Measurements from ENCODE around the gene SCN9A. TPM values are rescaled to one million over a fixed set of nuclear protein-coding genes. Genes with fewer than 3 reads are reported as not detected.
"Not testable (repeated sequence)": the region's sequence is repeated elsewhere in the genome, so short reads cannot be mapped to it uniquely, and the experiment has no call there.

SCN9A gene
- total and polyA plus RNA-seq, 5 donors from 2014 or later: 0.57 TPM; not detected in 4

DNA sequence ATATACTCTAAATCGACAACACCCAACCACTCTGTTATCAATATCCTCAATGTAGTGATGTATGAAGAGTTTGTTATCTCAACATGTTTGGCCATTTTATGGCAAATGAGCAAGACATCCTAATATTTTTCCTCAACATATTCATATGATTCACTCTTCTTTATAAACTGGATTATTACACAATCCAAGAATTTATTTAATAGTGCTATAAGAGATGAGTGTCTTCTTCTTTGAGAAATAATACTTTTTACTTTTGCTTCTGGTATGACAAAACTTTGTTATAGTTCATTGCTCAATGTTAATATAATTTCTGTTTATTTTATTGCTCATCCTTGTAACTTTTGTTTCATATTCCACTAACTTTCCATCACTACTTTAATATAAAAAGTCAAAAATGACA, 44.3 kb downstream of the SCN9A start:
- Mint-ChIP-seq H3K27ac (no peak overlapping the region), H3K36me3 (no peaks in the 10 kb centered on the region), H3K4me3 (no peak overlapping the region), H3K9me3 (peaks cover 0 to 1% (median 0%) of the 10 kb centered on the region in 7 donors), H3K4me1 (no peaks in the 10 kb centered on the region), H3K27me3 (no peaks in the 10 kb centered on the region)
- H3K4me3 ChIP-seq (ENCODE audit: low read depth, low read length): no peak overlapping the region
- H3K27me3 ChIP-seq (ENCODE audit: control insufficient read depth, insufficient read depth, low read length): no peaks in the 10 kb centered on the region
- DNase-seq (no peak), ATAC-seq (ENCODE audit: low read depth in 2 of 2) (no peak)
- H3K27ac ChIP-seq (ENCODE audit: insufficient read depth, low read length, poor library complexity, severe bottlenecking): no peak overlapping the region
- no peaks in the 10 kb centered on the region for H3K9me3 ChIP-seq (ENCODE audit: control insufficient read depth in 2 of 2, low read length in 2 of 2)
- H3K36me3 ChIP-seq (ENCODE audit: control insufficient read depth, insufficient read depth, low read length): no peaks in the 10 kb centered on the region
- H3K4me1 ChIP-seq (ENCODE audit: control insufficient read depth, insufficient read depth, low read length, poor library complexity, severe bottlenecking): no peaks in the 10 kb centered on the region

DNA sequence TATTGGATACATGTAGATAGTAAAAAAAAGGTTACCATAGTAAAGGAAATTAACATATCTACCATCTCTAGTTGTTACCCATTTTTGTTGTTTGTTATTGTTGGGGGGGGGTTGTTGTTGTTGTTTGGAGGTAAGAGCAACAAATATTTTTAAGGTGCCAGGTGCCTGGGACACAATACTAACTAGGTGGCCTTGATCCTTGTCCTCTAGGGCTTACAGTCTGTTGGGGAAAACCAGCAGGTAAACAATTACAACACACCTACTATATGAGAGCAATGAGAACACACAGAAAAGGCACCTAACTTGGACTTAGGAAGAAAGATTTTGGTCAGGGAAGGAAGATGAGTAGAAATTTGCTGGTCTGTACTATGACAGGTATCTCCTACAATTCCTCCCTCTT, 46.3 kb downstream of the SCN9A start:
- no peak overlapping the region for H3K4me3 Mint-ChIP-seq
- H3K27ac Mint-ChIP-seq: no peak overlapping the region

DNA sequence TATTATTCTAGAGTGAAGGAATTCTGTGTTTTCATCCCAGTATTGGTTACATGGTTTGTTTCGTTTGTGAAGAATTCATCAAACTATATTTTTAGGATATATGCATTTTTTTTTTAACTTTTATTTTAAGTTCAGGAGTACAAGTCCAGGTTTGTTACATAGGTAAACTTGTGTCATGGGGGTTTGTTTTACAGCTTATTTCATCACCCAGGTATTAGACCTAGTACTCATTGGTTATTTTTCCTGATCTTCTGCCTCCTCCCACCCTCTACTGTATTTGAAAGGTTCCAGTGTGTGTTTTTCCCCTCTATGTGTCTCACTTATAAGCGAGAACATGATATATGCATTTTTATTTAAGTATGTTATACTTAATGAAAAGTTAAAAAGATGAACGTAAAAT, 47.6 kb downstream of the SCN9A start:
- no peak overlapping the region for H3K4me3 ChIP-seq (ENCODE audit: low read depth, low read length)
- H3K27ac Mint-ChIP-seq: no peak overlapping the region
- no peaks in the 10 kb centered on the region for H3K27me3 ChIP-seq (ENCODE audit: control insufficient read depth, insufficient read depth, low read length)
- no peak overlapping the region for H3K4me3 Mint-ChIP-seq
- H3K27ac ChIP-seq (ENCODE audit: insufficient read depth, low read length, poor library complexity, severe bottlenecking): no peak overlapping the region
- no peaks in the 10 kb centered on the region for H3K36me3 ChIP-seq (ENCODE audit: control insufficient read depth, insufficient read depth, low read length)
- no peaks in the 10 kb centered on the region for H3K4me1 ChIP-seq (ENCODE audit: control insufficient read depth, insufficient read depth, low read length, poor library complexity, severe bottlenecking)
- H3K9me3 ChIP-seq (ENCODE audit: control insufficient read depth in 2 of 2, low read length in 2 of 2): no peaks in the 10 kb centered on the region
- no peaks in the 10 kb centered on the region for H3K4me1 Mint-ChIP-seq
- H3K9me3 Mint-ChIP-seq: peaks cover 0 to 1% (median 0%) of the 10 kb centered on the region in 7 donors
- ATAC-seq (ENCODE audit: low read depth in 2 of 2) (no peak), DNase-seq (no peak)
- H3K27me3 Mint-ChIP-seq: no peaks in the 10 kb centered on the region
- H3K36me3 Mint-ChIP-seq: no peaks in the 10 kb centered on the region

More for the DNA sequence above, 46.3 kb downstream of the SCN9A start:
- H3K27ac ChIP-seq (ENCODE audit: insufficient read depth, low read length, poor library complexity, severe bottlenecking): no peak overlapping the region
- DNase-seq (no peak), ATAC-seq (ENCODE audit: low read depth in 2 of 2) (no peak)
- H3K9me3 ChIP-seq (ENCODE audit: control insufficient read depth in 2 of 2, low read length in 2 of 2): no peaks in the 10 kb centered on the region
- no peaks in the 10 kb centered on the region for H3K27me3 Mint-ChIP-seq
- H3K36me3 Mint-ChIP-seq: no peaks in the 10 kb centered on the region
- H3K4me1 ChIP-seq (ENCODE audit: control insufficient read depth, insufficient read depth, low read length, poor library complexity, severe bottlenecking): no peaks in the 10 kb centered on the region
- H3K36me3 ChIP-seq (ENCODE audit: control insufficient read depth, insufficient read depth, low read length): no peaks in the 10 kb centered on the region
- H3K27me3 ChIP-seq (ENCODE audit: control insufficient read depth, insufficient read depth, low read length): no peaks in the 10 kb centered on the region
- H3K9me3 Mint-ChIP-seq: peaks cover 0 to 1% (median 0%) of the 10 kb centered on the region in 7 donors
- H3K4me1 Mint-ChIP-seq: no peaks in the 10 kb centered on the region
- H3K4me3 ChIP-seq (ENCODE audit: low read depth, low read length): no peak overlapping the region

DNA sequence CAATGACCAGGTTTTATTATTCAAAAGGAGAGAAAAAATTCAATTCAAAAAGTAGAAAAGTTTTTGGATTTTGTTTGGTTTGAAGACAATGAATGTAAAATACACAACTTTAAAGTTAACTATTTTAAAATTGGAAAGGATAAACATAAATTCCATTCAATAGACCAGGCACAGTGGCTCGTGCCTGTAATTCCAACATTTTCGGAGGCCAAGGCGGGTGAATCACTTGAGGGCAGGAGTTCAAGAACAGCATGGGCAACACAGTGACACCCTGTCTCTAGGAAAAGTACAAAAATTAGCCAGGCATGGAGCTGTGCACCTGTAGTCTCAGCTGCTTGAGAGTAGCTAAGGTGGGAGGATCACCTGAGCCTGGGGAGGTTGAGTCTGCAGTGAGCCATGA, 54.7 kb downstream of the SCN9A start:
- Histone ChIP-seq H3K4me1 (ENCODE audit: control insufficient read depth, insufficient read depth, low read length, poor library complexity, severe bottlenecking) (no peaks in the 10 kb centered on the region), H3K36me3 (ENCODE audit: control insufficient read depth, insufficient read depth, low read length) (no peaks in the 10 kb centered on the region), H3K9me3 (ENCODE audit: control insufficient read depth in 2 of 2, low read length in 2 of 2) (no peaks in the 10 kb centered on the region), H3K27ac (ENCODE audit: insufficient read depth, low read length, poor library complexity, severe bottlenecking) (no peak overlapping the region), H3K4me3 (ENCODE audit: low read depth, low read length) (no peak overlapping the region), H3K27me3 (ENCODE audit: control insufficient read depth, insufficient read depth, low read length) (no peaks in the 10 kb centered on the region)
- ATAC-seq (ENCODE audit: low read depth in 2 of 2): no peak
- Mint-ChIP-seq H3K27me3 (no peaks in the 10 kb centered on the region), H3K9me3 (peaks cover 0 to 5% (median 0%) of the 10 kb centered on the region in 7 donors), H3K4me3 (no peak overlapping the region), H3K36me3 (no peaks in the 10 kb centered on the region), H3K4me1 (no peaks in the 10 kb centered on the region), H3K27ac (no peak overlapping the region)
- no peak for DNase-seq

DNA sequence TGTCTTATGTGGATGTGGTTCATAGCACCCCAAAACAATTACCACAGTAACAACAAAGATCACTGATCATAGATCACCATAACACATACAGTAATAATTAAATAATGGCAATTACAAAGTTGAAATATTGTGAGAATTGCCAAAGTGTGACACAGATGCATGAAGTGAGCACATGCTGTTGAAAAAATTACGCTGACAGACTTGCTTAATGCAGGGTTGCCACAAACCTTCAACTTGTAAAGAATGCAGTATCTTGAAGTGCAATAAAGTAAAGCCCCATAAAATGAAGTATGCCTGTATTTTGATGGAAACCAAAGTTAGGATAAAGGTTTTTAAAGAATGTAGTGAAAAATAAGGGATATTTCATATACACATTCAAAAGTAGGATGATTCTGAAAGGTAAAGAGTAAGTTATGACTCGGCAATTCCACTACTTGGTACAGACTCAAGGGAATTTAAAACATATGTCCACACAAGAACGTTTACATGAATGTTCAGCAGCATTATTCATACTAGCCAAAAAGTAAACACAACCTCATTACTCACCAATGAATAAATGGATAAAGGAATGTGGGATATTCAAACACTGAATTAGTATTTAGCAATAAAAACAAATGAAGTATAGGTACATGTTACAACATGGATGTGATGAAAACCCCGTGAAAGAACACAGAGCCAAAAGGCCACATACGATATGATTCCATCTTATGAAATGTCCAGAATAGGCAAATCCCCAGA, 61.6 kb downstream of the SCN9A start:
- no peak for ATAC-seq (ENCODE audit: low read depth in 2 of 2)

DNA sequence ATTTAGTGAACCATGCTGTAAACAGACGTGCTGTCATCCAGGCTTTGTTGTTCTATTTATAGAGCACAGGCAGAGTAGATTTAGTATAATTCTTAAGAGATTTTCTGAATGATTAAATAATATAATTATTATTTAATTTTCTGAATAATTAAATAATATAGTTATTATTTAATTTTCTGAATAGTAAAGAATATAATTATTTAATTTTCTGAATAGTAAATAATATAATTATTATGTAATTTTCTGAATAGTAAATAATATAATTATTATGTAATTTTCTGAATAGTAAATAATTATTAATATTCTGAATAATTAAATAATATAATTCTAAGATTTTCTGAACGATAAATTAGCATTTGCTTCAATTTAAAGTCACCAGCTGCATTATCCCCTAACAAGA, 62.9 kb downstream of the SCN9A start:
- not testable (repeated sequence) for H3K36me3 ChIP-seq (ENCODE audit: control insufficient read depth, insufficient read depth, low read length); H3K4me1 ChIP-seq (ENCODE audit: control insufficient read depth, insufficient read depth, low read length, poor library complexity, severe bottlenecking); H3K27ac Mint-ChIP-seq; DNase-seq; H3K27me3 Mint-ChIP-seq; H3K36me3 Mint-ChIP-seq; H3K27me3 ChIP-seq (ENCODE audit: control insufficient read depth, insufficient read depth, low read length); H3K9me3 Mint-ChIP-seq; H3K4me3 ChIP-seq (ENCODE audit: low read depth, low read length); H3K27ac ChIP-seq (ENCODE audit: insufficient read depth, low read length, poor library complexity, severe bottlenecking); H3K4me3 Mint-ChIP-seq; H3K9me3 ChIP-seq (ENCODE audit: control insufficient read depth in 2 of 2, low read length in 2 of 2); H3K4me1 Mint-ChIP-seq; ATAC-seq (ENCODE audit: low read depth in 2 of 2)

More for the DNA sequence above, 61.6 kb downstream of the SCN9A start:
- H3K27ac Mint-ChIP-seq: no peak overlapping the region
- no peaks in the 10 kb centered on the region for H3K36me3 Mint-ChIP-seq
- no peaks in the 10 kb centered on the region for H3K27me3 ChIP-seq (ENCODE audit: control insufficient read depth, insufficient read depth, low read length)
- H3K4me3 Mint-ChIP-seq: no peak overlapping the region
- no peaks in the 10 kb centered on the region for H3K9me3 ChIP-seq (ENCODE audit: control insufficient read depth in 2 of 2, low read length in 2 of 2)
- no peaks in the 10 kb centered on the region for H3K27me3 Mint-ChIP-seq
- H3K36me3 ChIP-seq (ENCODE audit: control insufficient read depth, insufficient read depth, low read length): no peaks in the 10 kb centered on the region
- H3K27ac ChIP-seq (ENCODE audit: insufficient read depth, low read length, poor library complexity, severe bottlenecking): no peak overlapping the region
- H3K4me1 Mint-ChIP-seq: no peaks in the 10 kb centered on the region
- DNase-seq: no peak
- H3K4me1 ChIP-seq (ENCODE audit: control insufficient read depth, insufficient read depth, low read length, poor library complexity, severe bottlenecking): no peaks in the 10 kb centered on the region
- H3K9me3 Mint-ChIP-seq: peaks cover 0 to 6% (median 2%) of the 10 kb centered on the region in 7 donors
- no peak overlapping the region for H3K4me3 ChIP-seq (ENCODE audit: low read depth, low read length)

DNA sequence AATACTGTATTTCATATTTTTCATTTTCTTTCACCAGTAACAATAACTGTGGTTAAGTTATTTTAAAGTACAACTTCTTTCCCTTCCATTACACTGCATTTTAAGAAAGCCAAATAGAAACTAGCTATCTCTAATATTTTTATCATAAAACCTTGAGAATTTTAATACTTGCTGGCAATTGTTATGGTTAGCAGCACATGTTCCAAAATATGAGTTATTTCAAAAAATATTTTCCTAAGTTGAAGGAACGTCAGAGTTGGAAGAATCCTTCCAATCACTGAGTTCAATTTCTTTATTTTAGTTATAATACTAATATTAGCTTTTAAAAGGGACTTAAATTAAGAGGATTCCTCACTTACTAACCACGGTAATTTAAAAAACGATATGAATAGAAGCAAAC, 68.4 kb downstream of the SCN9A start:
- no peaks in the 10 kb centered on the region for H3K36me3 ChIP-seq (ENCODE audit: control insufficient read depth, insufficient read depth, low read length)
- no peaks in the 10 kb centered on the region for H3K36me3 Mint-ChIP-seq
- H3K27ac Mint-ChIP-seq: no peak overlapping the region
- H3K4me3 ChIP-seq (ENCODE audit: low read depth, low read length): no peak overlapping the region
- no peak overlapping the region for H3K4me3 Mint-ChIP-seq
- no peaks in the 10 kb centered on the region for H3K4me1 ChIP-seq (ENCODE audit: control insufficient read depth, insufficient read depth, low read length, poor library complexity, severe bottlenecking)
- H3K9me3 ChIP-seq (ENCODE audit: control insufficient read depth in 2 of 2, low read length in 2 of 2): no peaks in the 10 kb centered on the region
- no peak overlapping the region for H3K27ac ChIP-seq (ENCODE audit: insufficient read depth, low read length, poor library complexity, severe bottlenecking)
- ATAC-seq (ENCODE audit: low read depth in 2 of 2) (no peak), DNase-seq (no peak)
- H3K27me3 ChIP-seq (ENCODE audit: control insufficient read depth, insufficient read depth, low read length): no peaks in the 10 kb centered on the region
- H3K9me3 Mint-ChIP-seq: peaks cover 0 to 9% (median 4%) of the 10 kb centered on the region in 7 donors
- no peaks in the 10 kb centered on the region for H3K27me3 Mint-ChIP-seq
- H3K4me1 Mint-ChIP-seq: no peaks in the 10 kb centered on the region

DNA sequence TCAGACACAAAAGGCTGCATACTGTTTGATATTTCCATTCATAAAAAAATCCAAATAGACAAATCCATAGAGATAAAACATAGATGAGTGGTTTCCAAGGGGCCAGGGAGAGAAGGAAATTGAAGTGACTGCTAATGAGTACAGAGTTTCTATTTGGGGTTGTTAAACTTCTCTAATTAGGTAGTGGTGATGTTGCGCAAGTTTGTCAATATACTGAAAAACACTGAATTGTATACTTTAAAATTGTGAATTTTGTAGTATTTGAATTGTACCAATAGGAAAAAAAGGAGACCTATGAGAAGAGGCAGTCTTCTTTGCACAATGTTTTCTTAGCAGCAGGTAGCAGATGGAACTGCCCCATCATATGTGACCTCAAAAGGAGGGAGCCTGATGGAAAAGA, 71.1 kb downstream of the SCN9A start:
- no peak for ATAC-seq (ENCODE audit: low read depth in 2 of 2)
- DNase-seq: no peak
- peaks cover 0 to 7% (median 0%) of the 10 kb centered on the region in 7 donors for H3K9me3 Mint-ChIP-seq
- Histone ChIP-seq H3K9me3 (ENCODE audit: control insufficient read depth in 2 of 2, low read length in 2 of 2) (no peaks in the 10 kb centered on the region), H3K27me3 (ENCODE audit: control insufficient read depth, insufficient read depth, low read length) (no peaks in the 10 kb centered on the region), H3K36me3 (ENCODE audit: control insufficient read depth, insufficient read depth, low read length) (no peaks in the 10 kb centered on the region), H3K4me1 (ENCODE audit: control insufficient read depth, insufficient read depth, low read length, poor library complexity, severe bottlenecking) (no peaks in the 10 kb centered on the region), H3K4me3 (ENCODE audit: low read depth, low read length) (no peak overlapping the region), H3K27ac (ENCODE audit: insufficient read depth, low read length, poor library complexity, severe bottlenecking) (no peak overlapping the region)
- no peak overlapping the region for H3K27ac Mint-ChIP-seq
- no peak overlapping the region for H3K4me3 Mint-ChIP-seq
- H3K36me3 Mint-ChIP-seq: no peaks in the 10 kb centered on the region
- H3K4me1 Mint-ChIP-seq: no peaks in the 10 kb centered on the region
- no peaks in the 10 kb centered on the region for H3K27me3 Mint-ChIP-seq

Data from CD4-positive, CD25-positive, alpha-beta regulatory T cell (primary cell).